GM12878 (cell line): ENCODE data around the gene ABHD1. TPM values are rescaled to one million over a fixed set of nuclear protein-coding genes. Genes with fewer than 3 reads are reported as not detected.

Experiments
- ATAC-seq: fragments of 200-7000 bp; cut with Tn5 transposase; 3 replicates; pipeline ENCODE4 v1.9.1; 2020; ENCODE audit warnings: mild to moderate bottlenecking, moderate library complexity
- BruUV-seq: library from RNA; stranded (reverse); fragments of 400-500 nt; replicated peaks from 2 replicates; lab custom pipeline; 2021; lab: Mats Ljungman, UMichigan
- CTCF ChIA-PET: fragments of 300-600 bp; sonication (Branson Sonifier 250); formaldehyde crosslinking; extraction: SDS; loops from one replicate; lab custom pipeline; 2021; ENCODE audit warnings: inconsistent platforms; lab: Yijun Ruan, JAX
- POLR2A ChIA-PET: fragments of 350-600 bp; formaldehyde crosslinking; extraction: SDS; loops from one replicate; lab custom pipeline; 2021; ENCODE audit warnings: inconsistent platforms; lab: Charles Lee
- RAD21 ChIA-PET: fragments of 300-600 bp; sonication (Branson Sonifier 250); formaldehyde crosslinking; loops from one replicate; lab custom pipeline; 2023; ENCODE audit warnings: antibody characterized with exemption; ENCODE audit not compliant: unreplicated experiment; lab: Charles Lee
- SMC1A ChIA-PET: fragments of 300-600 bp; sonication (Branson Sonifier 250); formaldehyde crosslinking; loops from one replicate; lab custom pipeline; 2023; ENCODE audit not compliant: unreplicated experiment, uncharacterized antibody; lab: Charles Lee
- DNase-seq: peaks from one replicate; pipeline ENCODE4 v3.0.0-alpha.2; 2011; ENCODE audit warnings: low read depth, low spot score
- FAIRE-seq: peaks from 3 replicates; lab custom pipeline; 2011; peaks lifted over from hg19 to GRCh38; lab: Jason Lieb, UNC
- H2AFZ ChIP-seq: 2 replicates; pipeline ENCODE4 v1.6.0; 2011; ENCODE audit warnings: low read depth, low read length, control low read depth; ENCODE audit not compliant: control insufficient read depth
- H3K27ac ChIP-seq: 2 replicates; pipeline ENCODE4 v1.5.1; 2011; ENCODE audit warnings: control low read depth; ENCODE audit not compliant: control insufficient read depth, insufficient read depth
- H3K27me3 ChIP-seq, 2 experiments: replicated peaks in 1 of 2; 2 replicates each; pipeline versions ENCODE4 v1.6.0 to v1.6.1; 2011; ENCODE audit warnings: low read length in 1 of 2; ENCODE audit not compliant: control insufficient read depth in 2 of 2, insufficient read depth in 2 of 2
- H3K36me3 ChIP-seq, 2 experiments: 2 replicates each; pipeline ENCODE4 v1.5.1; 2011; ENCODE audit warnings: low read length in 1 of 2; ENCODE audit not compliant: control insufficient read depth in 2 of 2, insufficient read depth in 2 of 2
- H3K4me1 ChIP-seq: 2 replicates; pipeline ENCODE4 v1.6.1; 2011; ENCODE audit warnings: mild to moderate bottlenecking, low read length, moderate library complexity, mixed read lengths; ENCODE audit not compliant: control insufficient read depth, insufficient read depth
- H3K4me2 ChIP-seq: 2 replicates; pipeline ENCODE4 v1.6.0; 2011; ENCODE audit warnings: control low read depth; ENCODE audit not compliant: control insufficient read depth, insufficient read depth
- H3K4me3 ChIP-seq: fragments of 200-600 bp; sonication (generic); 2 replicates; pipeline ENCODE4 v1.5.1; 2016
- H3K79me2 ChIP-seq: 2 replicates; pipeline ENCODE4 v1.6.0; 2011; ENCODE audit warnings: low read length; ENCODE audit not compliant: control insufficient read depth, insufficient read depth
- H3K9ac ChIP-seq: 2 replicates; pipeline ENCODE4 v1.8.0; 2011; ENCODE audit warnings: low read length, control low read depth, mixed read lengths; ENCODE audit not compliant: control insufficient read depth, insufficient read depth
- H3K9me3 ChIP-seq: replicated peaks from 3 replicates; pipeline ENCODE4 v1.5.1; 2011; ENCODE audit warnings: mild to moderate bottlenecking, low read length; ENCODE audit not compliant: control insufficient read depth, insufficient read depth
- H4K20me1 ChIP-seq: 2 replicates; pipeline ENCODE4 v1.6.0; 2011; ENCODE audit not compliant: control insufficient read depth, insufficient read depth
- BCLAF1 ChIP-seq: fragments of 450-650 bp; IDR thresholded peaks from 2 replicates; pipeline ENCODE4 v1.6.1; 2017; ENCODE audit warnings: antibody characterized with exemption, mild to moderate bottlenecking, moderate library complexity
- ETV6 ChIP-seq, 2 experiments: fragments of 450-650 bp in 1 of 2; IDR thresholded peaks in 1 of 2; conservative IDR thresholded peaks in 1 of 2; 2 replicates each; pipeline ENCODE4 v1.6.1; 2014; ENCODE audit warnings: antibody characterized with exemption in 1 of 2, borderline replicate concordance in 1 of 2, low read depth in 1 of 2, mild to moderate bottlenecking in 1 of 2, moderate library complexity in 1 of 2
- EZH2 ChIP-seq: IDR thresholded peaks from 2 replicates; pipeline ENCODE4 v1.6.1; 2012; ENCODE audit warnings: low read depth, mild to moderate bottlenecking, control low read depth, inconsistent platforms, low read length, borderline replicate concordance; ENCODE audit not compliant: control insufficient read depth
- NFYB ChIP-seq: IDR thresholded peaks from 2 replicates; pipeline ENCODE4 v1.6.1; 2011; ENCODE audit warnings: low read depth, mild to moderate bottlenecking, low read length, improper control_type of control experiment, moderate library complexity; ENCODE audit not compliant: insufficient read depth
- SUZ12 ChIP-seq: fragments of 200-600 bp; sonication (generic); IDR thresholded peaks from one replicate; pipeline ENCODE4 v1.6.1; 2018; ENCODE audit warnings: antibody characterized with exemption, mild to moderate bottlenecking; ENCODE audit not compliant: unreplicated experiment
- ZBED1 ChIP-seq: IDR thresholded peaks from 2 replicates; pipeline ENCODE4 v1.6.1; 2016; ENCODE audit warnings: borderline replicate concordance
- ZNF24 ChIP-seq: fragments of 450-650 bp; IDR thresholded peaks from 2 replicates; pipeline ENCODE4 v1.6.1; 2017; ENCODE audit warnings: antibody characterized with exemption, mild to moderate bottlenecking
- WGBS: methylation state at CpG from one replicate; pipeline ENCODE4 v1.1.6; 2016; ENCODE audit warnings: low lambda C conversion rate; ENCODE audit not compliant: insufficient replicate concordance, insufficient coverage; ENCODE audit errors: missing lambda C conversion rate; 5-methylcytosine and 5-hydroxymethylcytosine counted together
- in situ Hi-C: fragments of 300-500 bp; cut with MboI; formaldehyde crosslinking; loops from 9 replicates; pipeline ENCODE4 v1.14.3; 2018; ENCODE audit warnings: mixed read lengths
- intact Hi-C: fragments of 100-400 bp; cut with micrococcal nuclease; formaldehyde crosslinking; loops from one replicate; pipeline ENCODE4 v1.14.2; 2022; ENCODE audit not compliant: unreplicated experiment
- polyA plus RNA-seq, 11 experiments: library from polyadenylated mRNA; depleted of rRNA in 4 of 11; unstranded in 6 of 11; stranded (reverse) in 5 of 11; fragments of >200 nt; fragmentation: Nextera tagmentation in 4 of 11; fragmentation: Illumina TruSeq in 1 of 11; extraction: Ambion mirVana in 4 of 11; extraction: Trizol in 1 of 11; gene quantifications; 1 replicate in 1 of 11; 2 replicates in 10 of 11; pipeline versions ENCODE4 v1.2.1 to v1.2.3, GENCODE V29; 2011 to 2016; ENCODE audit warnings: inconsistent platforms in 2 of 11, missing spikeins in 2 of 11, low read depth in 1 of 11
- total RNA-seq, 4 experiments: library from RNA; depleted of rRNA in 3 of 4; stranded (reverse); fragments of >200 nt in 3 of 4; fragmentation: Illumina TruSeq in 1 of 4; extraction: Trizol in 1 of 4; gene quantifications; 2 replicates each; pipeline versions ENCODE4 v1.2.1 to v1.2.3, GENCODE V29; 2013 to 2021

The ABHD1 gene
- total and polyA plus RNA-seq, 10 of the 15 experiments (the other 5 are each of a cell fraction or from before 2014, with no cell fraction given) = 0.04 to 0.35 (median 0.17) TPM; not detected in 2

- Histone ChIP-seq H3K9ac (peak overlapping the region; percentile 77), H3K4me1 (peaks cover 25% of the 10 kb centered on the region), H3K4me3 (peak overlapping the region; percentile 85), H4K20me1 (no peaks in the 10 kb centered on the region), H3K36me3 (no peaks in the 10 kb centered on the region), H2AFZ (peak overlapping the region; percentile 88), H3K27ac (peak overlapping the region; percentile 67; the same call in 1 of the 2 replicates), H3K27me3 (no peaks in the 10 kb centered on the region), H3K9me3 (no peaks in the 10 kb centered on the region), H3K79me2 (no peaks in the 10 kb centered on the region), H3K4me2 (peak overlapping the region; percentile 99)
- 84% methylated on average over 10 of the region's 10 CpGs for WGBS
- CTCF ChIA-PET = interaction anchor here (0.5 to 8.6 kb wide), 10 partner anchors 11 to 195 kb away, joined by 3 to 85 read pairs (median 4); partner anchors contain the start of gene OST4
- no TSS peak for BruUV-seq
- SMC1A ChIA-PET = interaction anchor here (1.2 to 2.1 kb wide), 5 partner anchors 11 to 123 kb away, joined by 3 to 7 read pairs (median 6); partner anchors contain the start of gene AGBL5
- POLR2A ChIA-PET = interaction anchor here (1.1 to 4.7 kb wide), 4 partner anchors 12 to 123 kb away, joined by 3 to 43 read pairs (median 8); partner anchors contain the start of genes AGBL5 and OST4
- no peak for FAIRE-seq
- ATAC-seq = no peak
- RAD21 ChIA-PET = interaction anchor here (0.9 to 2.5 kb wide), 7 partner anchors 34 to 123 kb away, joined by 3 to 11 read pairs (median 5); partner anchors contain the start of gene AGBL5
- in situ Hi-C loops = loop anchor here (10.0 kb wide), 1 partner anchor 120 kb away; no protein-coding TSS in a partner anchor
- intact Hi-C loops = no loop called here
- TF ChIP-seq BCLAF1 (no peak), EZH2 (no peak), ZBED1 (no peak), ETV6 (conservative IDR thresholded peaks at IDR 0.05 in 1 of 2, IDR thresholded peaks at IDR 0.05 in 1 of 2; ENCODE audit: borderline replicate concordance in 1 of 2, low read depth in 1 of 2) (no peak), ZNF24 (peak; percentile 80), SUZ12 (no peak), NFYB (no peak)
- no peak for DNase-seq
Observed at GRCh38 chr2:27085062-27085672, 38.4 kb upstream of the ABHD1 start.
